Endothelial cell of umbilical vein (primary cell): ENCODE results near the gene PPP2R2C. TPM values are rescaled to one million over a fixed set of nuclear protein-coding genes. Genes with fewer than 3 reads are reported as not detected.

Source experiments
- BruUV-seq: library from RNA; stranded (reverse); fragments of 400-500 nt; replicated peaks from 2 replicates; lab custom pipeline; 2021; lab: Mats Ljungman, UMichigan
- CTCF ChIA-PET: fragments of 300-600, 350-600 bp; sonication (Branson Sonifier 250); formaldehyde crosslinking; loops from one replicate; lab custom pipeline; 2021; ENCODE audit warnings: antibody characterized with exemption, inconsistent platforms; lab: Charles Lee
- POLR2A ChIA-PET: fragments of 300-600, 350-600 bp; sonication (Branson Sonifier 250); formaldehyde crosslinking; loops from one replicate; lab custom pipeline; 2021; ENCODE audit warnings: antibody characterized with exemption, inconsistent platforms; lab: Charles Lee
- DNase-seq: peaks from one replicate; pipeline ENCODE4 v3.0.0-alpha.2; 2011; ENCODE audit warnings: low read depth, low spot score
- FAIRE-seq: peaks from 2 replicates; lab custom pipeline; 2011; peaks lifted over from hg19 to GRCh38; lab: Jason Lieb, UNC
- H2AFZ ChIP-seq: 2 replicates; pipeline ENCODE4 v1.6.0; 2012; ENCODE audit warnings: low read depth, low read length, control low read depth, inconsistent platforms
- H3K27ac ChIP-seq: 2 replicates; pipeline ENCODE4 v1.5.1; 2011; ENCODE audit warnings: low read depth, mild to moderate bottlenecking, control low read depth, low read length, moderate library complexity; ENCODE audit not compliant: insufficient read depth
- H3K27me3 ChIP-seq, 2 experiments: 2 replicates each; pipeline versions ENCODE4 v1.6.0 to v1.6.1; 2011; ENCODE audit warnings: low read length in 2 of 2, mixed read lengths in 1 of 2; ENCODE audit not compliant: control insufficient read depth in 2 of 2, insufficient read depth in 2 of 2
- H3K36me3 ChIP-seq, 2 experiments: 2 replicates in 1 of 2; 3 replicates in 1 of 2; pipeline ENCODE4 v1.5.1; 2011; ENCODE audit warnings: low read length in 2 of 2, mild to moderate bottlenecking in 1 of 2, moderate library complexity in 1 of 2; ENCODE audit not compliant: control insufficient read depth in 2 of 2, insufficient read depth in 2 of 2; ENCODE audit errors: extremely low read depth in 1 of 2
- H3K4me1 ChIP-seq: 3 replicates; pipeline ENCODE4 v1.5.1; 2011; ENCODE audit warnings: mild to moderate bottlenecking, low read length; ENCODE audit not compliant: control insufficient read depth, insufficient read depth; ENCODE audit errors: extremely low read depth
- H3K4me2 ChIP-seq: 2 replicates; pipeline ENCODE4 v1.6.1; 2011; ENCODE audit warnings: low read length, control low read depth, mixed read lengths; ENCODE audit not compliant: insufficient read depth
- H3K4me3 ChIP-seq, 3 experiments: fragments of 200-600 bp in 1 of 3; sonication (generic), shearing (Covaris generic) in 1 of 3; replicated peaks in 1 of 3; 2 replicates each; pipeline ENCODE4 v1.5.1; 2011 to 2016; ENCODE audit warnings: control low read depth in 3 of 3, low read length in 3 of 3, mild to moderate bottlenecking in 2 of 3, inconsistent platforms in 1 of 3, low read depth in 1 of 3, moderate library complexity in 1 of 3; ENCODE audit not compliant: insufficient read depth in 1 of 3
- H3K79me2 ChIP-seq: 2 replicates; pipeline ENCODE4 v1.6.0; 2012; ENCODE audit warnings: low read length, inconsistent platforms; ENCODE audit not compliant: control insufficient read depth, insufficient read depth
- H3K9ac ChIP-seq: replicated peaks from 2 replicates; pipeline ENCODE3; 2011; ENCODE audit warnings: low read length, control low read depth; ENCODE audit not compliant: insufficient read depth; ENCODE audit errors: extremely low read depth
- H3K9me1 ChIP-seq: replicated peaks from 3 replicates; pipeline ENCODE4 v1.6.0; 2011; ENCODE audit warnings: mild to moderate bottlenecking, low read length; ENCODE audit not compliant: control insufficient read depth, insufficient read depth; ENCODE audit errors: extremely low read depth
- H3K9me3 ChIP-seq: replicated peaks from 2 replicates; pipeline ENCODE4 v1.5.1; 2012; ENCODE audit warnings: low read length, inconsistent platforms; ENCODE audit not compliant: control insufficient read depth, insufficient read depth
- H4K20me1 ChIP-seq: replicated peaks from 2 replicates; pipeline ENCODE3; 2011; ENCODE audit warnings: mild to moderate bottlenecking, low read length; ENCODE audit not compliant: control insufficient read depth, insufficient read depth; ENCODE audit errors: extremely low read depth
- CTCF ChIP-seq, 2 donors: IDR thresholded peaks; 1 replicate in 1 of 2; 2 replicates in 1 of 2; pipeline ENCODE4 v1.5.1; 2011; ENCODE audit warnings: low read length in 2 of 2, mild to moderate bottlenecking in 2 of 2, moderate library complexity in 2 of 2, control low read depth in 1 of 2, inconsistent platforms in 1 of 2, low read depth in 1 of 2; ENCODE audit not compliant: insufficient read depth in 1 of 2; ENCODE audit errors: extremely low read depth in 1 of 2
- EZH2 ChIP-seq: IDR thresholded peaks from 2 replicates; pipeline ENCODE4 v1.6.1; 2012; ENCODE audit warnings: borderline replicate concordance, low read depth, mild to moderate bottlenecking, moderate library complexity, low read length, inconsistent platforms; ENCODE audit not compliant: severe bottlenecking
- FOS ChIP-seq: IDR thresholded peaks from 2 replicates; pipeline ENCODE4 v1.6.1; 2011; ENCODE audit warnings: mild to moderate bottlenecking, low read length, moderate library complexity, borderline replicate concordance; ENCODE audit not compliant: insufficient read depth
- GATA2 ChIP-seq: IDR thresholded peaks from 2 replicates; pipeline ENCODE4 v1.7.0; 2011; ENCODE audit warnings: low read depth, mild to moderate bottlenecking, moderate library complexity, mixed read lengths, low read length; ENCODE audit not compliant: insufficient read length, insufficient read depth
- JUN ChIP-seq: IDR thresholded peaks from 2 replicates; pipeline ENCODE4 v1.6.1; 2011; ENCODE audit warnings: borderline replicate concordance, low read depth; ENCODE audit not compliant: insufficient read length, insufficient read depth
- MAX ChIP-seq: IDR thresholded peaks from 2 replicates; pipeline ENCODE4 v1.6.1; 2011; ENCODE audit not compliant: insufficient read depth, insufficient read length
- MYC ChIP-seq: IDR thresholded peaks from one replicate; pipeline ENCODE4 v1.6.1; 2011; ENCODE audit warnings: mild to moderate bottlenecking, low read depth, low read length
- POLR2A ChIP-seq: IDR thresholded peaks from 2 replicates; pipeline ENCODE4 v1.6.1; 2012; ENCODE audit warnings: low read depth, mild to moderate bottlenecking, control low read depth, low read length
- POLR2AphosphoS5 ChIP-seq: IDR thresholded peaks from 2 replicates; pipeline ENCODE4 v1.6.1; 2012; ENCODE audit warnings: low read depth, mild to moderate bottlenecking, control low read depth, low read length, moderate library complexity; ENCODE audit not compliant: insufficient read depth
- dilution Hi-C: fragments of 300-500 bp; cut with MboI; formaldehyde crosslinking; loops from one replicate; pipeline ENCODE4 v1.15.0; 2019; ENCODE audit warnings: low sequenced_read_pairs; ENCODE audit not compliant: extremely low pct_ligation_motif_present
- intact Hi-C: fragments of 100-400 bp; cut with micrococcal nuclease; formaldehyde crosslinking; loops from one replicate; pipeline ENCODE4 v1.10.0; 2022
- polyA plus RNA-seq, 4 experiments: library from polyadenylated mRNA; depleted of rRNA in 3 of 4; stranded (reverse) in 3 of 4; unstranded in 1 of 4; fragments of >200 nt; gene quantifications; 2 replicates each; pipeline versions ENCODE4 v1.2.1 to v1.2.3, GENCODE V29; 2011 to 2012; ENCODE audit warnings: missing spikeins in 1 of 4
- total RNA-seq: library from RNA; stranded (reverse); gene quantifications from 2 replicates; pipeline ENCODE4 v1.2.3, GENCODE V29; 2021

PPP2R2C gene
- total and polyA plus RNA-seq, 2 donors (not counting 3 experiments of a cell fraction or from before 2014, with no cell fraction given) = 0.03 to 0.09 TPM

- H3K4me1 ChIP-seq = no peaks in the 10 kb centered on the region
- H3K9ac ChIP-seq = no peak overlapping the region
- H3K9me1 ChIP-seq = no peaks in the 10 kb centered on the region
- H3K36me3 ChIP-seq = no peaks in the 10 kb centered on the region
- no peaks in the 10 kb centered on the region for H3K27me3 ChIP-seq
- intact Hi-C loops = no loop called here
- ChIA-PET CTCF (no interaction called here), POLR2A (no interaction called here)
- FAIRE-seq = no peak
- no peak overlapping the region for H3K4me3 ChIP-seq
- H3K9me3 ChIP-seq = no peaks in the 10 kb centered on the region
- dilution Hi-C loops = no loop called here
- no TSS peak for BruUV-seq
- H4K20me1 ChIP-seq = no peaks in the 10 kb centered on the region
- H3K27ac ChIP-seq = no peak overlapping the region
- H3K79me2 ChIP-seq = no peaks in the 10 kb centered on the region
- DNase-seq = no peak
- TF ChIP-seq POLR2AphosphoS5 = no peak
- TF ChIP-seq EZH2 = no peak
- TF ChIP-seq JUN = no peak
- no peak for TF ChIP-seq CTCF (IDR thresholded peaks at IDR 0.05; ENCODE audit: extremely low read depth in 1 of 2, insufficient read depth in 1 of 2, low read depth in 1 of 2, low read length in 2 of 2)
- H2AFZ ChIP-seq = no peak overlapping the region
- no peak overlapping the region for H3K4me2 ChIP-seq
Observed at GRCh38 chr4:6391186-6391851, 81.1 kb downstream of the PPP2R2C start.

GRCh38 chr4:6390356-6390755 is 82.1 kb downstream of the PPP2R2C start:
- FAIRE-seq (no peak), DNase-seq (no peak)
- Histone ChIP-seq H3K9me1 (no peaks in the 10 kb centered on the region), H3K9ac (no peak overlapping the region), H3K4me3 (no peak overlapping the region), H3K9me3 (no peaks in the 10 kb centered on the region), H4K20me1 (no peaks in the 10 kb centered on the region), H2AFZ (no peak overlapping the region), H3K4me1 (no peaks in the 10 kb centered on the region), H3K27ac (no peak overlapping the region), H3K36me3 (no peaks in the 10 kb centered on the region), H3K4me2 (no peak overlapping the region), H3K79me2 (no peaks in the 10 kb centered on the region), H3K27me3 (no peaks in the 10 kb centered on the region)
- no peak for TF ChIP-seq POLR2A
- TF ChIP-seq EZH2 = no peak
- no peak for TF ChIP-seq MAX
- no peak for TF ChIP-seq CTCF (IDR thresholded peaks at IDR 0.05; ENCODE audit: extremely low read depth in 1 of 2, insufficient read depth in 1 of 2, low read depth in 1 of 2, low read length in 2 of 2)
- no peak for TF ChIP-seq MYC
- no peak for TF ChIP-seq GATA2
- TF ChIP-seq FOS = no peak
- TF ChIP-seq JUN = no peak
- no peak for TF ChIP-seq POLR2AphosphoS5
- POLR2A ChIA-PET = no interaction called here
- BruUV-seq = no TSS peak
- intact Hi-C loops (no loop called here), dilution Hi-C loops (no loop called here)
- CTCF ChIA-PET = no interaction called here
